GM10847 (cell line): ENCODE results near the gene CWC25.
A peak's percentile ranks its signal among the peaks of the same experiment; 100 is the strongest.

ENCODE experiments used
- POLR2A ChIP-seq: IDR thresholded peaks from 2 replicates; pipeline ENCODE4 v1.6.1; 2011; ENCODE audit not compliant: insufficient read length; ENCODE audit errors: extremely low read depth

The CWC25 gene

DNA sequence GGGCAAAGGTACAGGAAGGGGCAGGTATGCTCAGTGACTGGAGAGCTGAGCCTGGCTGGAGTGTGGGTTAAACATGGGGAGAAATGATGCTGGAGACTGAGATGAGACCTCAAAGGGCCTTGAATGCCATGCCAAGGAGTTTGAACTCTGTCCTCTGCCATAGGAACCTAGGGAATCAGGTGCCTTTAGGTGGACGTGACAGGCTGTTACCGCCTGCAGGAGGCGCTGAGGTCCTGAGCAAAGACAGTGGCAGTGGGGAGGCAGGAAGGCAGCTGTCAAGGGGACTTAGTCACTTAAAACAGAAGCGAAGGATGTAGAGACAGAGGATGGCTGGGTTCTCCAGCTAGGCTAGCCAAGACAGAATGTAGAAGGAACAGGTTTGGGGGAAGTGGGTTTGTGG lies 63.5 kb downstream of the CWC25 start:
- TF ChIP-seq POLR2A: no peak

DNA sequence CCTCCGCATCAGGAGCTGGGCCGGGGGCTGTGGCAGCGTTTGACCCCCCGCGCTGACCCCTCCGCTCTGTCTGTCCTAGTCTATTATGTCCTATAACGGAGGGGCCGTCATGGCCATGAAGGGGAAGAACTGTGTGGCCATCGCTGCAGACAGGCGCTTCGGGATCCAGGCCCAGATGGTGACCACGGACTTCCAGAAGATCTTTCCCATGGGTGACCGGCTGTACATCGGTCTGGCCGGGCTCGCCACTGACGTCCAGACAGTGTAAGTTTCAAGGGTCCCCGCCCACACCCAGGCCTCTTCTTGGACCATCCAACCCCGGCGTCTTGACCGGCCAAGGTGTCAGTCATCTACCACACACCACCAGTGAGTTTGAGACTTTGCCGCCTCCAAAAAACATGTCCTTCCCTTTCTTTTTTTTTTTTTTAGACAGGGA lies 72.0 kb downstream of the CWC25 start:
- TF ChIP-seq POLR2A: no peak

DNA sequence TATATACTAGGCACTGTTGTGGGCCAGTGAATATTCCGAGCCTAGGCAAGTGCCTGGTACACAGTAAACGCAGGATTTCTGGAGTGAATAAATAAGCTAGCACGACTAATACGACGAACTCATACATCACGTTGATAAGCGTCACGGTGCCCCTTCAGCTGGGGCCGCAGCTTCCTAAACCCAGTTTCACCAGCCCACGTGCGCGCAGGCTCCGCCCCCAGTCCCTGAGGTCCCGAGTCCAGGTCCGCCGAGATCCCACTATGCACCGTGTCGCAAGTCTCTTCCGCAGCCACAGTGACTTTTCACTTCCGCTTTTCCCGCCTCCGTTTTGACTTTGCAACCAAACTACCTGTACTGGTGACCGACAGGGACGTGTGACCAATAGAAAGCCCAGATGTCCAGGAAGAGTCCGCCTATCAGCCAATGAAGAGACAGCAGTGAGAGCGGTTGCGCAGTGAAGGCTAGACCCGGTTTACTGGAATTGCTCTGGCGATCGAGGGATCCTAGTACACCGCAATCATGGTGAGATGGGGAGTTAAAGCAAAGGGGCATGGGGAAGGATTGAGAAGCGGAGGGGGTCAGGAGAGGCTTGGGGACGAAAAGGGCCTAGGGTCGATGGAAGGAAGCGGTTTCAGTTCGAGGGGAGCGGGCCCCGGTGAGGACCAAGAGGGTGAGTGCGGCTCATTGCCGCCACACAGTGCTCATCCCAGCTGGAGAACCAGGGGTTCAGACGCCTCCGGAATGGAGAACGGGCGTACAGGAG lies 72.6 kb downstream of the CWC25 start, which contains the start of gene PSMB3:
Gene PSMB3 (plus strand): TSS at position 434 of the 763 bp plus-strand sequence. CDS start 86 bp downstream, at position 520.
- TF ChIP-seq POLR2A: peak; percentile 49

DNA sequence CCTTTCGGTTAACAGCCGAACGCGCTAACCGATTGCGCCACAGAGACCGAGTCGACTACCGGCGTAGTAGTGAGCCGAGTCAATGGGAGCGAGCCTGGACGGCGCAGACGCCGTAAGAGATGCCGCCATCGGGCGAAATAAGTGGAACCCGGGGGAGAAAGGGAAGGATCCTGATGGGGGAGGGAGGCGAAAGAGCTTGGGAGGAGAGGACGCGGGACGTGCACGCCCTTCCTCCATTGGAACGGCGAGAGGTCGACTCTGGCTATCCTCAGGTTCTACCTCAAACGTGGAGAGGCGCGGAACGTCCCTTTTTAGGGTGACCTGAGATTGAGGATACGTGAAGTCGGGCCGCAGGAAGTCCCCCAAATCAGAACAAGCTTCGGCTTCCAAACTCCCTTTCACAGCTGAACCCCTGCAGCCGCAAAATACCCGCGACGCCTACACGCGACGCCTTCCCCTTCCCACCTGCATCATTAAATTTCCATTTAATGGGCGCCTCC lies 73.3 kb downstream of the CWC25 start:
- TF ChIP-seq POLR2A: no peak

DNA sequence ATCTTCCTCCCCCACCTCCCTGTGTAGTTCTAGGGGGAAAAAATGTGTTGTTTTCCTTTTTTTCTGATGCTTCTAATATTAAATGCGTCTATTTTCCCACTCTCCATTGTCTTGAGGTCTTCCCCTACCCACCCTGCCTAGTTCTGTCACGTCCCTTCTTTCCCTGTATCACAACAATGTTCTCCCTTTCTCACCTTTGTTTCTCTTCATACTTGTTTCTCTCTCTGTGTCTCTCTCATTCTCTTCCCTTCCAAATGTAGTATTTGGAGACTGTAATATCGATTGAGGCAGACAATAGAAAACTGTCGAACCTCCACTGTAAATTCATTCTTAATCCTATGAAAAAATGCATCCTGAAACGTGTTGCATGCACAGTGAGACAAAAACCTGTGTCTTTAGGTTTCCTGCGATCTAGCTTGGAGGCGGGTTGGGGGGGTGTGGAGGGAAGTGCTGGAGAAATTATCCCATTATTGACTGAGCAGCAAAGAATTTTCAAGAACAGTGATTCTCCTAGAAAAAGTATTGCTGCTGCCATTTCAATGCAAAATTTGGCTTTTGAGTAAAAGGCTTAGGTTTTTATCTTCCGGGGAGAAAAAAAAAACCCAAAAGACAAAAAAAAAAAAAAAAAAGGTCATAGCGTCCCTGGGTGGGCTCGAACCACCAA lies 73.8 kb downstream of the CWC25 start:
- TF ChIP-seq POLR2A: no peak
